ENCODE measurements around the gene TCF25. TPM values are rescaled to one million over a fixed set of nuclear protein-coding genes. Genes with fewer than 3 reads are reported as not detected.

The TCF25 gene
- total and polyA plus RNA-seq, 2 experiments from 2014 or later = 130 to 206 TPM

DNA sequence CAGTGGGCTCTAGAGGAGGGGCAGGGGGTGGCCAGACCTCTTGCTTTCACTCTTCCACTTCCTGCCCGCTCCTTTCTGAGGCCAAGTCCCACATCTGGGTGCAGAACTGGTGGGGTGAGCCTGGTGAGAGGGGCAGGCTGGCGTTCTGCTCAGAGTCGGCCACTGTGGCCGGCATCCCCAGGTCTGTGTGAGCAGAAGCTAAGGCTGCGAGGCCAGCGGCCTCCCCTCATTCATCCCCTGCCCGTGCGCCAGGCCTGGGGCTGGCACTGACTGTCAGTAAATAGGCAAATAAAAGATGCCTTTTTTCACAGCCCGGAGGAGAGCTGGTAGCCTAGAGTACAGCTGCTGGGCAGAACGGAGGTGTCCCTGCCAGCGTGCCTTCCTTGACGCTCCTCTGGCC is 76.4 kb downstream of the TCF25 start:
- TF ChIP-seq EZH2 (IDR thresholded peaks at IDR 0.05; ENCODE audit: borderline replicate concordance) (no peak), EZH2phosphoT487 (IDR thresholded peaks at IDR 0.05; ENCODE audit: low read depth, severe bottlenecking, unreplicated experiment) (no peak)
- TF ChIP-seq, protein P1, sequence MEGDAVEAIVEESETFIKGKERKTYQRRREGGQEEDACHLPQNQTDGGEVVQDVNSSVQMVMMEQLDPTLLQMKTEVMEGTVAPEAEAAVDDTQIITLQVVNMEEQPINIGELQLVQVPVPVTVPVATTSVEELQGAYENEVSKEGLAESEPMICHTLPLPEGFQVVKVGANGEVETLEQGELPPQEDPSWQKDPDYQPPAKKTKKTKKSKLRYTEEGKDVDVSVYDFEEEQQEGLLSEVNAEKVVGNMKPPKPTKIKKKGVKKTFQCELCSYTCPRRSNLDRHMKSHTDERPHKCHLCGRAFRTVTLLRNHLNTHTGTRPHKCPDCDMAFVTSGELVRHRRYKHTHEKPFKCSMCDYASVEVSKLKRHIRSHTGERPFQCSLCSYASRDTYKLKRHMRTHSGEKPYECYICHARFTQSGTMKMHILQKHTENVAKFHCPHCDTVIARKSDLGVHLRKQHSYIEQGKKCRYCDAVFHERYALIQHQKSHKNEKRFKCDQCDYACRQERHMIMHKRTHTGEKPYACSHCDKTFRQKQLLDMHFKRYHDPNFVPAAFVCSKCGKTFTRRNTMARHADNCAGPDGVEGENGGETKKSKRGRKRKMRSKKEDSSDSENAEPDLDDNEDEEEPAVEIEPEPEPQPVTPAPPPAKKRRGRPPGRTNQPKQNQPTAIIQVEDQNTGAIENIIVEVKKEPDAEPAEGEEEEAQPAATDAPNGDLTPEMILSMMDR (IDR thresholded peaks at IDR 0.05; ENCODE audit: poor library complexity) = no peak
- Histone ChIP-seq H3K9me2 (replicated peaks; ENCODE audit: insufficient read depth) (no peaks in the 10 kb centered on the region), H3K4me1 (ENCODE audit: insufficient read depth) (peaks cover 7% of the 10 kb centered on the region), H2AFZ (no peak overlapping the region), H3K9me3 (ENCODE audit: low read depth) (no peaks in the 10 kb centered on the region), H3K4me2 (peak overlapping the region; percentile 98), H4K20me1 (ENCODE audit: insufficient read depth, poor library complexity, severe bottlenecking) (peaks cover 2% of the 10 kb centered on the region), H3K79me2 (peaks cover 15% of the 10 kb centered on the region), H3K27me3 (no peaks in the 10 kb centered on the region), H3K4me3 (no peak overlapping the region), H3K27ac (no peak overlapping the region), H3K36me3 (replicated peaks; ENCODE audit: insufficient read depth, low read depth) (no peaks in the 10 kb centered on the region)
- no peak for DNase-seq (ENCODE audit: low spot score)
- 95% methylated on average over 12 of the region's 12 CpGs for WGBS (ENCODE audit: low lambda C conversion rate, missing lambda C conversion rate)

GRCh38 chr16:89951509-89951908 is 78.1 kb downstream of the TCF25 start:
- Histone ChIP-seq H3K27me3 (no peaks in the 10 kb centered on the region), H3K9me2 (replicated peaks; ENCODE audit: insufficient read depth) (no peaks in the 10 kb centered on the region), H3K36me3 (replicated peaks; ENCODE audit: insufficient read depth, low read depth) (no peaks in the 10 kb centered on the region), H3K4me3 (no peak overlapping the region), H2AFZ (no peak overlapping the region), H4K20me1 (ENCODE audit: insufficient read depth, poor library complexity, severe bottlenecking) (peaks cover 2% of the 10 kb centered on the region), H3K9me3 (ENCODE audit: low read depth) (no peaks in the 10 kb centered on the region), H3K4me1 (ENCODE audit: insufficient read depth) (peaks cover 7% of the 10 kb centered on the region), H3K27ac (no peak overlapping the region), H3K79me2 (peaks cover 15% of the 10 kb centered on the region), H3K4me2 (no peak overlapping the region)
- no peak for TF ChIP-seq EZH2phosphoT487 (IDR thresholded peaks at IDR 0.05; ENCODE audit: low read depth, severe bottlenecking, unreplicated experiment)
- whole genome bisulfite sequencing (ENCODE audit: low lambda C conversion rate, missing lambda C conversion rate) = 94% methylated on average over 5 of the region's 5 CpGs
- DNase-seq (ENCODE audit: low spot score) = no peak

DNA sequence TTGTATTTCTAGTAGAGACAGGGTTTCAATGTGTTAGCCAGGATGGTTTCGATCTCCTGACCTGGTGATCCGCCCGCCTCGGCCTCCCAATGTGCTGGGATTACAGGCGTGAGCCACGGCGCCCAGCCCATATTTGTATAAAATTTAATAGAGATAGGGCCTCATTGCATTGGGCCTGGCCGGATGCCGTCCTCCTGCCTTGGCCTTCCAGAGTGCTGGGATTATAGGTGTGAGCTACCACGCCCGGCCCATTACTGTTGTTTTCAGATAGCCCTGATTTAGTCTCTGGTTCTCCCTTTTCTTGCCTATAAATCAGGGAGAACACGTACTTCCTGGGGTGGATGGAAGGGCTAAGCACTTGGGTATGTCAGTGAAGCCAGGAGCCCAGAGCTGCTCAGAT is 78.7 kb downstream of the TCF25 start:
- Histone ChIP-seq H3K4me1 (ENCODE audit: insufficient read depth) (peaks cover 7% of the 10 kb centered on the region), H3K79me2 (peaks cover 15% of the 10 kb centered on the region), H3K4me2 (no peak overlapping the region), H3K27ac (no peak overlapping the region), H3K36me3 (replicated peaks; ENCODE audit: insufficient read depth, low read depth) (no peaks in the 10 kb centered on the region), H4K20me1 (ENCODE audit: insufficient read depth, poor library complexity, severe bottlenecking) (peaks cover 2% of the 10 kb centered on the region), H3K4me3 (no peak overlapping the region), H2AFZ (no peak overlapping the region), H3K9me3 (ENCODE audit: low read depth) (no peaks in the 10 kb centered on the region), H3K9me2 (replicated peaks; ENCODE audit: insufficient read depth) (no peaks in the 10 kb centered on the region), H3K27me3 (no peaks in the 10 kb centered on the region)
- no peak for DNase-seq (ENCODE audit: low spot score)
- TF ChIP-seq EZH2 (IDR thresholded peaks at IDR 0.05; ENCODE audit: borderline replicate concordance) = no peak
- TF ChIP-seq, protein P1 (IDR thresholded peaks at IDR 0.05; ENCODE audit: poor library complexity) = no peak
- TF ChIP-seq EZH2phosphoT487 (IDR thresholded peaks at IDR 0.05; ENCODE audit: low read depth, severe bottlenecking, unreplicated experiment) = no peak
- 97% methylated on average over 12 of the region's 12 CpGs for WGBS (ENCODE audit: low lambda C conversion rate, missing lambda C conversion rate)

DNA sequence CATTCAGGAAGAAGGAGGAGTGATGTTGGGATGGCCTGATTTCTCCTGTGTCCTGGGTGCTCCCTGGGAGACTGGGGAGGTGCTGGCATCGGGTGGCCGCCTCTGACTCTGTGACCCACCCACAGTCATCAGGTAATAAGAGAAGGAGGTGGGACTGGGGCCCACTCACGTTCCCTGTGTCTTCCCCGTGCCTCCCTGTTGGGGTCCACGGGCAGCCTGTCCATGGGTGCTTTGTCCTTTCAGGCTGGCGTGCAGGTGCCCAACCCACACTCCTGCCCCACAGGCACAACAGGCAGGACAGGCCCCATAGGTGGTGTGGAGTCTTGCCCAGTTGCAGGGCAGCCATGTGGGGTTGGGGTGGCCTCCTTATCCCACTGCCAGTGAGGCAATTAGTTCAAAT is 79.2 kb downstream of the TCF25 start:
- Histone ChIP-seq H3K4me2 (no peak overlapping the region), H3K79me2 (peaks cover 15% of the 10 kb centered on the region), H3K4me1 (ENCODE audit: insufficient read depth) (peaks cover 7% of the 10 kb centered on the region), H3K36me3 (replicated peaks; ENCODE audit: insufficient read depth, low read depth) (no peaks in the 10 kb centered on the region), H3K9me2 (replicated peaks; ENCODE audit: insufficient read depth) (no peaks in the 10 kb centered on the region), H3K4me3 (no peak overlapping the region), H4K20me1 (ENCODE audit: insufficient read depth, poor library complexity, severe bottlenecking) (peaks cover 2% of the 10 kb centered on the region), H3K27me3 (no peaks in the 10 kb centered on the region), H3K9me3 (ENCODE audit: low read depth) (no peaks in the 10 kb centered on the region), H3K27ac (no peak overlapping the region), H2AFZ (no peak overlapping the region)
- DNase-seq (ENCODE audit: low spot score) = no peak
- TF ChIP-seq EZH2phosphoT487 (IDR thresholded peaks at IDR 0.05; ENCODE audit: low read depth, severe bottlenecking, unreplicated experiment) (no peak), EZH2 (IDR thresholded peaks at IDR 0.05; ENCODE audit: borderline replicate concordance) (no peak)
- TF ChIP-seq, protein P1 (IDR thresholded peaks at IDR 0.05; ENCODE audit: poor library complexity) = no peak
- WGBS (ENCODE audit: low lambda C conversion rate, missing lambda C conversion rate) = 97% methylated on average over 6 of the region's 6 CpGs

Data from hepatocyte (in vitro differentiated cells).